HL-60 (cell line): Measurements from ENCODE around the gene UEVLD.

Source experiments
- DNase-seq, 2 experiments: peaks; one replicate each; pipeline ENCODE4 v3.0.0-alpha.2; 2010 to 2020; ENCODE audit warnings: low read depth in 1 of 2, low spot score in 1 of 2
- H3K27ac ChIP-seq: fragments of 250-450 bp; sonication (Bioruptor Pico); replicated peaks from 2 replicates; pipeline ENCODE4 v1.5.1; 2020; ENCODE audit warnings: mild to moderate bottlenecking, moderate library complexity
- H3K27me3 ChIP-seq: fragments of 250-450 bp; sonication (Bioruptor Pico); 2 replicates; pipeline ENCODE4 v1.5.1; 2021; ENCODE audit warnings: mild to moderate bottlenecking, moderate library complexity; ENCODE audit not compliant: insufficient read depth, poor library complexity, severe bottlenecking
- H3K4me3 ChIP-seq: replicated peaks from 2 replicates; pipeline ENCODE4 v1.5.1; 2011; ENCODE audit warnings: mild to moderate bottlenecking, control low read depth, low read length; ENCODE audit not compliant: insufficient read depth
- GABPA ChIP-seq: IDR thresholded peaks from 2 replicates; pipeline ENCODE4 v1.6.1; 2012; ENCODE audit warnings: low read depth
- POLR2AphosphoS5 ChIP-seq: IDR thresholded peaks from 2 replicates; pipeline ENCODE4 v1.6.1; 2012; ENCODE audit warnings: low read depth
- SPI1 ChIP-seq: IDR thresholded peaks from 2 replicates; pipeline ENCODE4 v1.6.1; 2012; ENCODE audit warnings: low read depth, mild to moderate bottlenecking, borderline replicate concordance
- TF ChIP-seq, protein P1 (sequence below): IDR thresholded peaks from one replicate; pipeline ENCODE4 v1.5.1; 2011; ENCODE audit warnings: low read length, control low read depth, inconsistent platforms; ENCODE audit not compliant: insufficient read depth
- TF ChIP-seq, protein P2 (sequence below): IDR thresholded peaks from 2 replicates; pipeline ENCODE4 v1.6.1; 2012; ENCODE audit warnings: low read depth; ENCODE audit not compliant: insufficient replicate concordance

The UEVLD gene

GRCh38 chr11:18566406-18566805 is 22.1 kb downstream of the UEVLD start:
- Histone ChIP-seq H3K27me3 (no peaks in the 10 kb centered on the region), H3K4me3 (no peak overlapping the region), H3K27ac (no peak overlapping the region)
- no peak for DNase-seq
- no peak for TF ChIP-seq GABPA
- TF ChIP-seq, protein P1, sequence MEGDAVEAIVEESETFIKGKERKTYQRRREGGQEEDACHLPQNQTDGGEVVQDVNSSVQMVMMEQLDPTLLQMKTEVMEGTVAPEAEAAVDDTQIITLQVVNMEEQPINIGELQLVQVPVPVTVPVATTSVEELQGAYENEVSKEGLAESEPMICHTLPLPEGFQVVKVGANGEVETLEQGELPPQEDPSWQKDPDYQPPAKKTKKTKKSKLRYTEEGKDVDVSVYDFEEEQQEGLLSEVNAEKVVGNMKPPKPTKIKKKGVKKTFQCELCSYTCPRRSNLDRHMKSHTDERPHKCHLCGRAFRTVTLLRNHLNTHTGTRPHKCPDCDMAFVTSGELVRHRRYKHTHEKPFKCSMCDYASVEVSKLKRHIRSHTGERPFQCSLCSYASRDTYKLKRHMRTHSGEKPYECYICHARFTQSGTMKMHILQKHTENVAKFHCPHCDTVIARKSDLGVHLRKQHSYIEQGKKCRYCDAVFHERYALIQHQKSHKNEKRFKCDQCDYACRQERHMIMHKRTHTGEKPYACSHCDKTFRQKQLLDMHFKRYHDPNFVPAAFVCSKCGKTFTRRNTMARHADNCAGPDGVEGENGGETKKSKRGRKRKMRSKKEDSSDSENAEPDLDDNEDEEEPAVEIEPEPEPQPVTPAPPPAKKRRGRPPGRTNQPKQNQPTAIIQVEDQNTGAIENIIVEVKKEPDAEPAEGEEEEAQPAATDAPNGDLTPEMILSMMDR: no peak

- Histone ChIP-seq H3K27me3 (no peaks in the 10 kb centered on the region), H3K4me3 (no peak overlapping the region), H3K27ac (no peak overlapping the region)
- no peak for DNase-seq
- TF ChIP-seq POLR2AphosphoS5 (no peak), SPI1 (no peak), GABPA (no peak)
- TF ChIP-seq, protein P1: no peak
- TF ChIP-seq, protein P2, sequence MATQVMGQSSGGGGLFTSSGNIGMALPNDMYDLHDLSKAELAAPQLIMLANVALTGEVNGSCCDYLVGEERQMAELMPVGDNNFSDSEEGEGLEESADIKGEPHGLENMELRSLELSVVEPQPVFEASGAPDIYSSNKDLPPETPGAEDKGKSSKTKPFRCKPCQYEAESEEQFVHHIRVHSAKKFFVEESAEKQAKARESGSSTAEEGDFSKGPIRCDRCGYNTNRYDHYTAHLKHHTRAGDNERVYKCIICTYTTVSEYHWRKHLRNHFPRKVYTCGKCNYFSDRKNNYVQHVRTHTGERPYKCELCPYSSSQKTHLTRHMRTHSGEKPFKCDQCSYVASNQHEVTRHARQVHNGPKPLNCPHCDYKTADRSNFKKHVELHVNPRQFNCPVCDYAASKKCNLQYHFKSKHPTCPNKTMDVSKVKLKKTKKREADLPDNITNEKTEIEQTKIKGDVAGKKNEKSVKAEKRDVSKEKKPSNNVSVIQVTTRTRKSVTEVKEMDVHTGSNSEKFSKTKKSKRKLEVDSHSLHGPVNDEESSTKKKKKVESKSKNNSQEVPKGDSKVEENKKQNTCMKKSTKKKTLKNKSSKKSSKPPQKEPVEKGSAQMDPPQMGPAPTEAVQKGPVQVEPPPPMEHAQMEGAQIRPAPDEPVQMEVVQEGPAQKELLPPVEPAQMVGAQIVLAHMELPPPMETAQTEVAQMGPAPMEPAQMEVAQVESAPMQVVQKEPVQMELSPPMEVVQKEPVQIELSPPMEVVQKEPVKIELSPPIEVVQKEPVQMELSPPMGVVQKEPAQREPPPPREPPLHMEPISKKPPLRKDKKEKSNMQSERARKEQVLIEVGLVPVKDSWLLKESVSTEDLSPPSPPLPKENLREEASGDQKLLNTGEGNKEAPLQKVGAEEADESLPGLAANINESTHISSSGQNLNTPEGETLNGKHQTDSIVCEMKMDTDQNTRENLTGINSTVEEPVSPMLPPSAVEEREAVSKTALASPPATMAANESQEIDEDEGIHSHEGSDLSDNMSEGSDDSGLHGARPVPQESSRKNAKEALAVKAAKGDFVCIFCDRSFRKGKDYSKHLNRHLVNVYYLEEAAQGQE: no peak
Observed at GRCh38 chr11:18564149-18564548, 24.4 kb downstream of the UEVLD start.

GRCh38 chr11:18563090-18563730 is 25.3 kb downstream of the UEVLD start:
- TF ChIP-seq, protein P2: no peak
- TF ChIP-seq SPI1 (no peak), POLR2AphosphoS5 (no peak), GABPA (no peak)
- TF ChIP-seq, protein P1: no peak
- no peak for DNase-seq
- Histone ChIP-seq H3K4me3 (no peak overlapping the region), H3K27me3 (no peaks in the 10 kb centered on the region), H3K27ac (no peak overlapping the region)

DNA sequence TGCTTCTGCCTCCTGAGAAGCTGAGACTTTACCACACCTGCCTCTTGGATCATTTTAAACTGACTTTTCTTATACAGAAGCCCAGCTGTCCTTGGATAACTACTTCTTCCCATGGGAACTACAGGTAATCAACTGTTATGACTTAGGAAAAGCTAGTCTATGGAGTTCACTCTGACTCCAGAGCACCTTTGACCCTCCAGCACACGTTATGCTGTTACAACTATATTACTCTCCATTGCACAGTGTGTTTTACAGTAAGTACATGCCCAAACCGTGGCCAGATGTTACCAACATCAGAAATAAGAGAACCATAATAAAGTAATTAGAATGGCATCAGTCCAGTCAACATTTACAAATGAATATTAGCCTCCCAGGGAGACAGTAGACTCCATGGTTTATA is 40.5 kb downstream of the UEVLD start:
- H3K27ac ChIP-seq: no peak overlapping the region
- no peaks in the 10 kb centered on the region for H3K27me3 ChIP-seq
- no peak for DNase-seq
- TF ChIP-seq, protein P1: no peak
- TF ChIP-seq, protein P2: no peak
- no peak for TF ChIP-seq GABPA
- no peak for TF ChIP-seq POLR2AphosphoS5
- TF ChIP-seq SPI1: no peak
- H3K4me3 ChIP-seq: no peak overlapping the region
